Heart left ventricle (tissue), 16 donors: ENCODE measurements around the gene ADGRL3. TPM values are rescaled to one million over a fixed set of nuclear protein-coding genes. Genes with fewer than 3 reads are reported as not detected.

Experiments
- ATAC-seq, 4 donors: fragments of 200-7000 bp; cut with Tn5 transposase; one replicate each; pipeline ENCODE4 v1.9.1; 2020 to 2022; ENCODE audit warnings: moderate library complexity in 4 of 4, mild to moderate bottlenecking in 3 of 4, moderate number of reproducible peaks in 1 of 4
- DNase-seq, 5 donors: peaks; one replicate each; pipeline ENCODE4 v3.0.0-alpha.2; 2020
- H3K27ac ChIP-seq, 12 donors: fragments of 200-600 bp; sonication (generic) in 4 of 12; one replicate each; pipeline versions ENCODE4 v1.5.0 to v1.8.0; 2016 to 2022; ENCODE audit warnings: mild to moderate bottlenecking in 2 of 12
- H3K27me3 ChIP-seq, 9 donors: fragments of 200-600 bp; sonication (generic) in 2 of 9; one replicate each; pipeline versions ENCODE4 v1.5.1 to v1.8.0; 2016 to 2022; ENCODE audit warnings: mild to moderate bottlenecking in 3 of 9
- H3K36me3 ChIP-seq, 9 donors: fragments of 200-600 bp; sonication (generic) in 2 of 9; one replicate each; pipeline versions ENCODE4 v1.5.0 to v1.8.0; 2018 to 2022; ENCODE audit warnings: mild to moderate bottlenecking in 2 of 9
- H3K4me1 ChIP-seq, 12 donors: fragments of 200-600 bp; sonication (generic) in 4 of 12; one replicate each; pipeline versions ENCODE4 v1.5.0 to v1.8.0; 2016 to 2022; ENCODE audit warnings: mild to moderate bottlenecking in 3 of 12
- H3K4me3 ChIP-seq, 12 donors: fragments of 200-600 bp; sonication (generic) in 4 of 12; one replicate each; pipeline versions ENCODE4 v1.5.0 to v1.8.0; 2017 to 2022; ENCODE audit warnings: mild to moderate bottlenecking in 9 of 12, moderate library complexity in 4 of 12
- H3K9me3 ChIP-seq, 12 donors: fragments of 200-600 bp; sonication (generic) in 4 of 12; one replicate each; pipeline versions ENCODE4 v1.5.0 to v1.8.0; 2016 to 2022; ENCODE audit warnings: mild to moderate bottlenecking in 1 of 12
- CTCF ChIP-seq, 12 donors: fragments of 200-600 bp; sonication (generic) in 4 of 12; IDR thresholded peaks; one replicate each; pipeline versions ENCODE4 v1.5.0 to v1.8.0; 2018 to 2022; ENCODE audit warnings: antibody characterized with exemption in 12 of 12, mild to moderate bottlenecking in 5 of 12
- POLR2A ChIP-seq, 2 donors: fragments of 450-650 bp; IDR thresholded peaks; one replicate each; pipeline ENCODE4 v1.6.1; 2017; ENCODE audit warnings: antibody characterized with exemption in 2 of 2, mild to moderate bottlenecking in 2 of 2, moderate library complexity in 2 of 2
- WGBS, 4 donors: extraction: QIAGEN DNeasy Blood & Tissue Kit in 2 of 4; methylation state at CpG; one replicate each; pipeline versions ENCODE4 v1.1.5 to v1.1.7; 2013 to 2018; 5-methylcytosine and 5-hydroxymethylcytosine counted together
- intact Hi-C, 10 donors: fragments of 100-400 bp; cut with DNase I; formaldehyde crosslinking; loops; one replicate each; pipeline versions ENCODE4 v1.11.1 to v1.14.2; 2022
- polyA plus RNA-seq, 2 donors: library from polyadenylated mRNA; stranded (reverse); fragments of 200-250 nt; gene quantifications; one replicate each; pipeline ENCODE4 v1.2.3, GENCODE V29; 2013
- total RNA-seq, 9 donors: library from RNA; depleted of rRNA in 2 of 9; stranded (reverse); fragments of >200 nt in 2 of 9; fragmentation: NEBNext Ultra II Directional in 3 of 9; extraction: Animal tissue kit (Norgen Biotek cat#: 25700) in 3 of 9; gene quantifications; one replicate each; pipeline versions ENCODE4 v1.1.0 to v1.2.4, GENCODE V29; 2016 to 2023
- donor health status: ischemic (EF 13 %, LVEDD 7.1; RV severe dilation, severe dysfunction).
- donor health status: healthy with polysubstance abuse.
- donor health status: DM: no; HTN: yes; CAD: no.
- donor health status: DM: no; HTN: no; CAD: no.
- donor health status: ischemic (EF 25% LVEDD 6.9; RV normal size, moderate dysfunction).
- donor health status: ischemic (EF 25% LVEDD 5.7; RV mildly dilated, moderate dysfunction).
- donor health status: healthy.
- donor health status: DM: yes; HTN: yes; CAD: no.
- donor health status: ischemic (EF 35%, LVEDD 5.7; RV mildly dilated, moderate dysfunction).
- donor health status: nonischemic (EF 11% LVEDD 7.7; RV severe dilation, severe dysfunction).
- donor health status: DM: yes; HTN: yes; CAD: no.
- donor health status: PGD.
- donor health status: ischemic (EF 29% LVEDD 5.4; RV normal size, mild dysfunction).
- donor health status: nonischemic (EF 23%, LVEDD 6.1; RV moderate dilation, normal function).

Gene ADGRL3
- total and polyA plus RNA-seq, 11 donors = 0.84 to 24.4 (median 7.6) TPM

GRCh38 chr4:61173799-61174198, 26.3 kb upstream of the ADGRL3 start:
- no peak for TF ChIP-seq CTCF (IDR thresholded peaks at IDR 0.05)
- no peak for TF ChIP-seq POLR2A (IDR thresholded peaks at IDR 0.05)
- ATAC-seq = no peak

GRCh38 chr4:61175495-61175894, 24.6 kb upstream of the ADGRL3 start:
- WGBS, 4 donors = 41 to 77% (median 58%) methylated on average over 1 of the region's 1 CpG

More at GRCh38 chr4:61173799-61174198, 26.3 kb upstream of the ADGRL3 start:
- Histone ChIP-seq H3K4me1 (no peaks in the 10 kb centered on the region), H3K9me3 (peaks cover 0 to 7% (median 0%) of the 10 kb centered on the region in 12 donors), H3K36me3 (no peaks in the 10 kb centered on the region), H3K27ac (no peak overlapping the region), H3K27me3 (no peaks in the 10 kb centered on the region), H3K4me3 (no peak overlapping the region)
- no peak for DNase-seq
- intact Hi-C loops = no loop called here
- whole genome bisulfite sequencing, 4 donors = 77 to 84% (median 83%) methylated on average over 1 of the region's 1 CpG

GRCh38 chr4:61177367-61177766, 22.8 kb upstream of the ADGRL3 start:
- Histone ChIP-seq H3K27me3 (no peaks in the 10 kb centered on the region), H3K9me3 (peaks cover 0 to 7% (median 0%) of the 10 kb centered on the region in 12 donors), H3K4me1 (no peaks in the 10 kb centered on the region), H3K27ac (no peak overlapping the region), H3K4me3 (no peak overlapping the region), H3K36me3 (no peaks in the 10 kb centered on the region)
- no peak for ATAC-seq
- DNase-seq = no peak
- TF ChIP-seq POLR2A (IDR thresholded peaks at IDR 0.05) (no peak), CTCF (IDR thresholded peaks at IDR 0.05) (no peak)
- intact Hi-C loops = no loop called here
- 79 to 92% (median 86%) methylated on average over 2 of the region's 2 CpGs for WGBS, 4 donors

More at GRCh38 chr4:61175495-61175894, 24.6 kb upstream of the ADGRL3 start:
- Histone ChIP-seq H3K9me3 (peaks cover 0 to 7% (median 0%) of the 10 kb centered on the region in 12 donors), H3K4me1 (no peaks in the 10 kb centered on the region), H3K36me3 (no peaks in the 10 kb centered on the region), H3K4me3 (no peak overlapping the region), H3K27me3 (no peaks in the 10 kb centered on the region), H3K27ac (no peak overlapping the region)
- intact Hi-C loops = no loop called here
- TF ChIP-seq POLR2A (IDR thresholded peaks at IDR 0.05) (no peak), CTCF (IDR thresholded peaks at IDR 0.05) (no peak)
- ATAC-seq (no peak), DNase-seq (no peak)

GRCh38 chr4:61180405-61180804, 19.7 kb upstream of the ADGRL3 start:
- no peak overlapping the region for H3K27ac ChIP-seq
- H3K9me3 ChIP-seq = peaks cover 0 to 17% (median 9%) of the 10 kb centered on the region in 12 donors
- intact Hi-C loops = no loop called here
- H3K36me3 ChIP-seq = no peaks in the 10 kb centered on the region
- no peaks in the 10 kb centered on the region for H3K4me1 ChIP-seq
- H3K4me3 ChIP-seq = no peak overlapping the region
- no peak for DNase-seq
- 30 to 41% (median 39%) methylated on average over 5 of the region's 5 CpGs for WGBS, 4 donors
- no peaks in the 10 kb centered on the region for H3K27me3 ChIP-seq
- ATAC-seq = no peak
- TF ChIP-seq CTCF (IDR thresholded peaks at IDR 0.05) = no peak
- no peak for TF ChIP-seq POLR2A (IDR thresholded peaks at IDR 0.05)
